MCF 10A (cell line): ENCODE results near the gene FGD5. TPM values are rescaled to one million over a fixed set of nuclear protein-coding genes. Genes with fewer than 3 reads are reported as not detected.

Experiments
- BruUV-seq: library from RNA; stranded (reverse); fragments of 400-500 nt; replicated peaks from 2 replicates; lab custom pipeline; 2021; lab: Mats Ljungman, UMichigan
- CTCF ChIA-PET: fragments of 300-600 bp; sonication (Branson Sonifier 250); formaldehyde crosslinking; extraction: SDS; loops from one replicate; lab custom pipeline; 2021; ENCODE audit warnings: antibody characterized with exemption, inconsistent platforms; lab: Yijun Ruan, JAX
- POLR2A ChIA-PET: fragments of 300-600, 350-650 bp; sonication (Branson Sonifier 250); formaldehyde crosslinking; extraction: SDS; loops from one replicate; lab custom pipeline; 2020; ENCODE audit warnings: antibody characterized with exemption, inconsistent platforms; lab: Yijun Ruan, JAX
- DNase-seq: peaks from one replicate; pipeline ENCODE4 v3.0.0-alpha.2; 2018; ENCODE audit not compliant: unreplicated experiment
- H3K27ac Mint-ChIP-seq: one replicate; pipeline ENCODE4 v1.8.0; 2022; ENCODE audit warnings: mild to moderate bottlenecking, low read depth, mixed read lengths; ENCODE audit not compliant: unreplicated experiment
- H3K27me3 Mint-ChIP-seq: one replicate; pipeline ENCODE4 v1.8.0; 2022; ENCODE audit warnings: mixed read lengths; ENCODE audit not compliant: insufficient read depth, unreplicated experiment
- H3K36me3 Mint-ChIP-seq: one replicate; pipeline ENCODE4 v1.8.0; 2022; ENCODE audit warnings: mild to moderate bottlenecking, moderate library complexity, mixed read lengths; ENCODE audit not compliant: insufficient read depth, unreplicated experiment
- H3K4me1 Mint-ChIP-seq: one replicate; pipeline ENCODE4 v1.8.0; 2022; ENCODE audit warnings: mixed read lengths; ENCODE audit not compliant: insufficient read depth, unreplicated experiment
- H3K4me3 Mint-ChIP-seq: one replicate; pipeline ENCODE4 v1.8.0; 2022; ENCODE audit warnings: mild to moderate bottlenecking, moderate library complexity, mixed read lengths; ENCODE audit not compliant: unreplicated experiment
- H3K9me3 Mint-ChIP-seq: one replicate; pipeline ENCODE4 v1.8.0; 2022; ENCODE audit warnings: mixed read lengths; ENCODE audit not compliant: unreplicated experiment
- CTCF ChIP-seq: fragments of 200-600 bp; IDR thresholded peaks from one replicate; pipeline ENCODE4 v1.8.0; 2022; ENCODE audit warnings: antibody characterized with exemption, mild to moderate bottlenecking; ENCODE audit not compliant: unreplicated experiment
- intact Hi-C: fragments of 100-400 bp; cut with micrococcal nuclease; formaldehyde crosslinking; loops from 2 replicates; pipeline ENCODE4 v1.14.1; 2022
- total RNA-seq: library from RNA; stranded (reverse); gene quantifications from 2 replicates; pipeline ENCODE4 v1.2.3, GENCODE V29; 2022

Gene FGD5
- total RNA-seq, 1 experiment from 2014 or later = not detected

DNA sequence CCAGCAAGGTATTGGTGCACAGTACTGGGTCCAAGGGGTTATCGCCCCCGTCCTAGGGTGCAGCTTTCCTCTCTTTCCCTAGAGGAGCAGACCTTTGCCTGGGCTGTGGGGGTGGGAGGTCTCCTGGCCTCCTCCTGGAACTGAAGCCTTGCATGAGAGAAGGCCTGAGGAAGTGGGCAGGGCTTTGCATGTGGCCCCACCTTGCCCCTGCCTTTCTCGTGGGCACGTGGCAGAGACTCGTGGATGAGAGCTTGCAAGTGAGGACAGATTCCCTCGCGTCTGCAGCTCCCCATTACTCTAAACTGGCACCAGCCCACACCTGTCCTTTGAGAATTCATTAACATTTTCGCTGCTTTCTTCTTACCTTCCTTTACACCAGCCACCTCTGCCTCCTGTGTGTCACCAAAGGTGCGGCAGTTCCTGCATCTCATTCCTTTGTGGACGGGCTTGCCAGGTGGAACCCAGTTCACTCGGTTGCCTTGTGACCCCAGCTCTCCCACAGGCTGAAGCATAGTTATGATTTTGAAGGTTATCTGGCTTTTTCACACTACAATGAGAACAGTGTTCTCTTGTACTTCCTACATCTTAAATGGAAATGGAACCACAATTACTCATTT lies 87.7 kb downstream of the FGD5 start:
- no peak for TF ChIP-seq CTCF
- BruUV-seq = no TSS peak
- peaks cover 47% of the 10 kb centered on the region for H3K27me3 Mint-ChIP-seq
- H3K4me1 Mint-ChIP-seq = no peaks in the 10 kb centered on the region
- peaks cover 13% of the 10 kb centered on the region for H3K9me3 Mint-ChIP-seq
- no peaks in the 10 kb centered on the region for H3K36me3 Mint-ChIP-seq
- no peak for DNase-seq
- H3K4me3 Mint-ChIP-seq = no peak overlapping the region
- H3K27ac Mint-ChIP-seq = no peak overlapping the region
- CTCF ChIA-PET = interaction anchor here (1.8 kb wide), 1 partner anchor 15 kb away, joined by 6 read pairs; no protein-coding TSS in a partner anchor
- POLR2A ChIA-PET = no interaction called here
- intact Hi-C loops = no loop called here

- ChIA-PET CTCF (no interaction called here), POLR2A (no interaction called here)
- intact Hi-C loops = no loop called here
- H3K4me3 Mint-ChIP-seq = no peak overlapping the region
- no peaks in the 10 kb centered on the region for H3K4me1 Mint-ChIP-seq
- peaks cover 47% of the 10 kb centered on the region for H3K27me3 Mint-ChIP-seq
- TF ChIP-seq CTCF = no peak
- no peak for DNase-seq
- peaks cover 13% of the 10 kb centered on the region for H3K9me3 Mint-ChIP-seq
- no TSS peak for BruUV-seq
- no peaks in the 10 kb centered on the region for H3K36me3 Mint-ChIP-seq
- H3K27ac Mint-ChIP-seq = no peak overlapping the region
Measured at GRCh38 chr3:14907043-14907966, 88.5 kb downstream of the FGD5 start.

GRCh38 chr3:14909250-14909649 lies 90.5 kb downstream of the FGD5 start:
- no peak for DNase-seq
- Mint-ChIP-seq H3K27ac (no peak overlapping the region), H3K9me3 (peaks cover 13% of the 10 kb centered on the region), H3K36me3 (no peaks in the 10 kb centered on the region), H3K4me3 (no peak overlapping the region), H3K4me1 (no peaks in the 10 kb centered on the region), H3K27me3 (peaks cover 53% of the 10 kb centered on the region)
- BruUV-seq = no TSS peak
- no peak for TF ChIP-seq CTCF
- CTCF ChIA-PET = interaction anchor here (0.6 to 1.5 kb wide), 4 partner anchors 12 to 605 kb away, joined by 3 to 6 read pairs (median 4); no protein-coding TSS in a partner anchor
- POLR2A ChIA-PET = no interaction called here
- intact Hi-C loops = no loop called here

DNA sequence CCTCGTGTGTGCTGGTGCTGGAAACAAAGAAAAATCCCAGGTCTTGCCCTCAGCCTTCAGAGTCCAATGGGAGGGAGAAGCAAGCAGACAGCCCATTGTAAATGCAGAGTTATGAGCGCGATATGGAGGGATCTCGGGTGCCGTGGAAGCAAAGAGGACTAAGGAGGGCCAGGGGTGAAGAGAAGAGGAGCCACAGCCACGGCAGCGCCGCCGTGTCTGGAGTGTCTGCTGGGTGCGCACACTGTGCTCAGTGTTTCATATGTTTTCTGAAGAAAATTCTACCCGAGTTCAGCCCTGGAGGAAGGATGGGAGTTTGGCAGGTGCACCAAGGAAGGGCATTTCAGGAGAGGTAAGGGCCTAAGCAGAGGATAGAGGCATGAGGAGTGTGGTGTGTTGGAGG lies 92.9 kb downstream of the FGD5 start:
- H3K9me3 Mint-ChIP-seq = no peaks in the 10 kb centered on the region
- no peak for DNase-seq
- intact Hi-C loops = no loop called here
- ChIA-PET CTCF (interaction anchor here (0.7 to 2.7 kb wide), 4 partner anchors 10 to 237 kb away, joined by 3 to 13 read pairs (median 6); partner anchors contain the start of gene C3orf20), POLR2A (no interaction called here)
- no TSS peak for BruUV-seq
- H3K27me3 Mint-ChIP-seq = peaks cover 45% of the 10 kb centered on the region
- TF ChIP-seq CTCF = no peak
- no peaks in the 10 kb centered on the region for H3K4me1 Mint-ChIP-seq
- H3K4me3 Mint-ChIP-seq = no peak overlapping the region
- H3K36me3 Mint-ChIP-seq = no peaks in the 10 kb centered on the region
- H3K27ac Mint-ChIP-seq = no peak overlapping the region
